Measurements from ENCODE around the gene FN3K. TPM values are rescaled to one million over a fixed set of nuclear protein-coding genes. Genes with fewer than 3 reads are reported as not detected.

FN3K gene
- total RNA-seq, 1 donor from 2014 or later = 27.4 TPM

- peak; percentile 98 for ATAC-seq
- peak within 1 kb of the TSS; percentile 74 for H3K27ac ChIP-seq
- no peak for TF ChIP-seq CTCF (IDR thresholded peaks at IDR 0.05)
- intact Hi-C loops (cut with DNase I) = no loop called here
- peak within 1 kb of the TSS; percentile 69 for H3K4me3 ChIP-seq
- H3K36me3 ChIP-seq = peaks cover 14% of the 10 kb centered on the region
- DNase-seq = peak; percentile 98
- no peaks in the 10 kb centered on the region for H3K9me3 ChIP-seq
- H3K27me3 ChIP-seq = no peaks in the 10 kb centered on the region
- peaks cover 15% of the 10 kb centered on the region for H3K4me1 ChIP-seq
Measured at GRCh38 chr17:82716203-82717010, 19.0 kb upstream of the FN3K start, which contains the start of gene FN3KRP. Gene FN3KRP, plus strand, starts transcription at chr17:82716706. Its CDS starts 50 bp downstream, at chr17:82716756.

DNA sequence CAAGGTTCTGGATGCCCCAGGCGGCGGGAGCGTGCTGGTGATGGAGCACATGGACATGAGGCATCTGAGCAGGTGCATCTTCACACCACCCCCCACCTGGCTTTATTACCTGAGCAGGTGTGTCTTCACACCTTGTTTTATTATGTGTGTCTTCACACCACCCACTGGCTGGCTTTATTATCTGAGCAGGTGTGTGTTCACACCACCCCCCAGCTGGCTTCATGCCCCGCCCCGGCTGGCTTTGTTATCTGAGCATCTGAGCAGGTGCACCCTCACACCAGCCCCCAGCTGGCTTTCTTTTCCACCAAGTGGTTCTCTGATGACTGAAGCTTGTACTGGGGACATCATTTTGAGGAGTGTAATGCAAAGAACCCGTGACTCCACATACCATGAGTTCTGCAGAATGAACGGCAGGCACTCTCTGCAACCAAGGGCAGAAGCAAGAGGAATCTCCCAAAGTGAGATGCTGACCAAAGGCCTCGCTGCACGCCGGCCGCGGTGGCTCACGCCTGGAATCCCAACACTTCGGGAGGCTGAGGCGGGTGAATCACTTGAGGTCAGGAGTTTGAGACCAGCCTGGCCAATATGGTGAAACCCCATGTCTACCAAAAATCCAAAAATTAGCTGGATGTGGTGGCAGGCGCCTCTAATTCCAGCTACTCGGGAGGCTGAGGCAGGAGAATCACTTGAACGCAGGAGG, 16.3 kb upstream of the FN3K start:
- Histone ChIP-seq H3K4me3 (no peak overlapping the region), H3K27me3 (no peaks in the 10 kb centered on the region), H3K4me1 (peaks cover 15% of the 10 kb centered on the region), H3K27ac (no peak overlapping the region), H3K36me3 (peaks cover 28% of the 10 kb centered on the region), H3K9me3 (no peaks in the 10 kb centered on the region)
- DNase-seq (no peak), ATAC-seq (no peak)
- TF ChIP-seq CTCF (IDR thresholded peaks at IDR 0.05) = no peak
- intact Hi-C loops (cut with DNase I) = no loop called here

DNA sequence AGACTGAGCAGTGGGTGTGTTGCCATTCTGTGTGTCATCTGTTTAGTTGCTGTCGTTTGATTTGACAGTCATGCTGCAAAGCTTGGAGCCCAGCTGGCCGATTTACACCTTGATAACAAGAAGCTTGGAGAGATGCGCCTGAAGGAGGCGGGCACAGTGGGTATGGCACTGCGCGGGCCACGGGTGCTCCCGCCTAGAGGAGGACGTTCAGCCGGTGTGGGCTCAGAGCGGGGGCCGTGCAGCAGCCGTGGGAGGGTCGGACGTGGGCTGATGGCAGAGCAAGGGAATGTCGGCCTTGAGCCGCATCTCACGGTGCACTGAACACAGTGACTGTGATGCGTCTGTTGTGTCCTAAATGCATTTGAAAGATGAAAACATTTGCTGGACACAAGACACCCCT, 15.2 kb upstream of the FN3K start:
- ATAC-seq (no peak), DNase-seq (no peak)
- TF ChIP-seq CTCF (IDR thresholded peaks at IDR 0.05) = no peak
- no peaks in the 10 kb centered on the region for H3K9me3 ChIP-seq
- intact Hi-C loops (cut with DNase I) = no loop called here
- H3K36me3 ChIP-seq = peaks cover 28% of the 10 kb centered on the region
- no peak overlapping the region for H3K27ac ChIP-seq
- H3K4me1 ChIP-seq = peaks cover 15% of the 10 kb centered on the region
- no peak overlapping the region for H3K4me3 ChIP-seq
- H3K27me3 ChIP-seq = no peaks in the 10 kb centered on the region

GRCh38 chr17:82722341-82723013, 12.9 kb upstream of the FN3K start:
- Histone ChIP-seq H3K4me3 (no peak overlapping the region), H3K4me1 (peaks cover 8% of the 10 kb centered on the region), H3K27me3 (no peaks in the 10 kb centered on the region), H3K9me3 (no peaks in the 10 kb centered on the region), H3K36me3 (peaks cover 43% of the 10 kb centered on the region), H3K27ac (no peak overlapping the region)
- no peak for DNase-seq
- ATAC-seq = no peak
- no peak for TF ChIP-seq CTCF (IDR thresholded peaks at IDR 0.05)
- intact Hi-C loops (cut with DNase I) = no loop called here

DNA sequence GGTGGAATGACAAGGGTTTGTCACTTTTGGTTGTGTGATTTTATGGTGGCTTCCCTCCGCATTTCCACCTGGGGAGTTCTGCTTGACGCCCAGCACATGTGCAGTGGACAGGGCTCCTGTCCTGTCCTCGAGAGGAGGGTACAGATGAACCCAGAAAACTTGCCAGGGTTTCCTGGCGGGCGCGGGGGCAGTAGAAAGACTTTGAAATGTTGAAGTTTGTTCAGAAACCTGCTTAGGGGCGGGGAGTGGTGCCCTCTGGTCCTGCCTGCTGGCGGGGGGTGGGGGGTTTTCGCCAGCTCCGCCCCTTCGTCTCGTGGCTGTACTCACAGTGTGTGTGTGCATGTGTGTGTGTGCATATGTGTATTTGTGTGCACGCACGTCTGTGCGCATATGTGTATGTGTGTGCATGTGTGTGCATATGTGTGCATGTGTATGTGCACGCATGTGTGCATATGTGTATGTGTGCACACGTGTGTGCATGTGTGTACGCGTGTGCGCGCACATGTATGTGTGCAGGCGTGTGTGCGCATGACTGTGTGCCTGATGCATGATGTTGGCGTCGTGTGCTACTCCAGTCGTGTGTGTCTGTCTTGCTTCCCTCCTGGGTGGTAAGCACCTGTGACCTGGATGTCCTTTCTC, 12.1 kb upstream of the FN3K start:
- TF ChIP-seq CTCF (IDR thresholded peaks at IDR 0.05) = no peak
- Histone ChIP-seq H3K27me3 (no peaks in the 10 kb centered on the region), H3K9me3 (no peaks in the 10 kb centered on the region), H3K36me3 (peaks cover 46% of the 10 kb centered on the region), H3K4me1 (no peaks in the 10 kb centered on the region), H3K27ac (no peak overlapping the region), H3K4me3 (no peak overlapping the region)
- no peak for DNase-seq
- intact Hi-C loops (cut with DNase I) = no loop called here
- peak; percentile 26 for ATAC-seq
